ENCODE data around the gene ZNF547.

The ZNF547 gene

DNA sequence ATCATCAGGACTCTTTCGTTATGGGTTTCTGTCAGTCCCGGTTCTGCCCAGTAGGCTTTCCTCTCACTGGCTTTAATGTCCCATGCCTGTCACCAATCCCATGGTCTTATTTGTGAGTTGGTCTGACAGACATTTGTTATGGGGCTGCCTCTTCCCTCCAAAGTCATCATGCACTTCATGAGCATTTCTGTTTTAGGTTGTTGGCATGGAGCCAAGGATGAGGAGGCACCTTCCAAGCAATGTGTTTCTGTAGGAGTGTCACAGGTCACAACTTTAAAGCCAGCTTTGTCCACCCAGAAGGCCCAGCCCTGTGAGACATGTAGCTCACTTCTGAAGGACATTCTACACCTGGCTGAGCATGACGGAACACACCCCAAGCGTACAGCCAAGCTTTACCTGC is 56.1 kb downstream of the ZNF547 start:
- TF ChIP-seq, protein P1, sequence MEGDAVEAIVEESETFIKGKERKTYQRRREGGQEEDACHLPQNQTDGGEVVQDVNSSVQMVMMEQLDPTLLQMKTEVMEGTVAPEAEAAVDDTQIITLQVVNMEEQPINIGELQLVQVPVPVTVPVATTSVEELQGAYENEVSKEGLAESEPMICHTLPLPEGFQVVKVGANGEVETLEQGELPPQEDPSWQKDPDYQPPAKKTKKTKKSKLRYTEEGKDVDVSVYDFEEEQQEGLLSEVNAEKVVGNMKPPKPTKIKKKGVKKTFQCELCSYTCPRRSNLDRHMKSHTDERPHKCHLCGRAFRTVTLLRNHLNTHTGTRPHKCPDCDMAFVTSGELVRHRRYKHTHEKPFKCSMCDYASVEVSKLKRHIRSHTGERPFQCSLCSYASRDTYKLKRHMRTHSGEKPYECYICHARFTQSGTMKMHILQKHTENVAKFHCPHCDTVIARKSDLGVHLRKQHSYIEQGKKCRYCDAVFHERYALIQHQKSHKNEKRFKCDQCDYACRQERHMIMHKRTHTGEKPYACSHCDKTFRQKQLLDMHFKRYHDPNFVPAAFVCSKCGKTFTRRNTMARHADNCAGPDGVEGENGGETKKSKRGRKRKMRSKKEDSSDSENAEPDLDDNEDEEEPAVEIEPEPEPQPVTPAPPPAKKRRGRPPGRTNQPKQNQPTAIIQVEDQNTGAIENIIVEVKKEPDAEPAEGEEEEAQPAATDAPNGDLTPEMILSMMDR (IDR thresholded peaks at IDR 0.05; ENCODE audit: low read depth, low read length): no peak
- no peak for DNase-seq (ENCODE audit: extremely low read depth, low read depth)

DNA sequence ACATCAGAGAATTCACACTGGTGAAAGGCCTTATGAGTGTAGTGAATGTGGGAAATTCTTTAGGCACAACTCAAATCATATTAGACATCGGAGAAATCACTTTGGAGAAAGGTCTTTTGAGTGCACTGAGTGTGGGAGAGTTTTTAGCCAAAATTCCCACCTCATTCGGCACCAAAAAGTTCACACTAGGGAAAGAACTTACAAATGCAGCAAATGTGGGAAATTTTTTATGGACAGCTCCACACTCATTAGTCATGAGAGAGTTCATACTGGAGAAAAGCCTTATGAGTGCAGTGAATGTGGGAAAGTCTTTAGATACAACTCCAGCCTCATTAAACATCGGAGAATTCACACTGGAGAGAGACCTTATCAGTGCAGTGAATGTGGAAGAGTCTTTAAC is 57.7 kb downstream of the ZNF547 start:
- no peak for DNase-seq (ENCODE audit: extremely low read depth, low read depth)
- TF ChIP-seq, protein P1 (IDR thresholded peaks at IDR 0.05; ENCODE audit: low read depth, low read length): no peak
